ENCODE measurements around the gene RBBP8. TPM values are rescaled to one million over a fixed set of nuclear protein-coding genes. Genes with fewer than 3 reads are reported as not detected.

Gene RBBP8
- total RNA-seq, 3 donors from 2014 or later, result 18.5 to 21.4 (median 20.1) TPM

DNA sequence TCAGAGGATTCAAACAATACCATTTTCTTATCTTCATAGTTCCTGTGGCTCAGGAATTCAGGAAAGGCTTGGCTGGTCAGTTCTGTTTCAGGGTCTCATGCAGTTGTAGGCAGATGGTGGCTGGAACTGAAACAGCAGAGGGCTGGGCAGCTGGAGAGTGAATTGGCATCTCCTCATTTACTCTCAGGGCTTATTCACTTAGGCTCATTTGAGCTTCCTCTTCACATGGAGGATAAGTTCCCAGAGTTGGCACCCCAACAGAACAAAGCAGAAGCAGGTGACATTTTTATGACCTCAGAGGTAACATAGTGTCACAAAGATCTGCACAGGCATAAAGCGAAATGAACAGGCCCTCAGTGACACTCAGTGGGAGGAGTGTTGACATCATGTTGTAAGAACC lies 66.1 kb downstream of the RBBP8 start:
- Histone ChIP-seq H3K4me3 (no peak overlapping the region), H3K9me3 (no peaks in the 10 kb centered on the region), H3K36me3 (ENCODE audit: low read depth) (no peaks in the 10 kb centered on the region), H3K4me1 (ENCODE audit: low read depth) (no peaks in the 10 kb centered on the region)
- no peak for TF ChIP-seq CTCF (IDR thresholded peaks at IDR 0.05)
- peak; percentile 44 for ATAC-seq
- no peak for DNase-seq
- intact Hi-C loops (cut with DNase I, micrococcal nuclease), result no loop called here

GRCh38 chr18:22999647-23000046 lies 66.5 kb downstream of the RBBP8 start:
- DNase-seq (no peak), ATAC-seq (no peak)
- Histone ChIP-seq H3K36me3 (ENCODE audit: low read depth) (no peaks in the 10 kb centered on the region), H3K9me3 (no peaks in the 10 kb centered on the region), H3K4me3 (no peak overlapping the region), H3K4me1 (ENCODE audit: low read depth) (no peaks in the 10 kb centered on the region)
- no peak for TF ChIP-seq CTCF (IDR thresholded peaks at IDR 0.05)
- intact Hi-C loops (cut with DNase I, micrococcal nuclease), result no loop called here

GRCh38 chr18:23003289-23003688 lies 70.2 kb downstream of the RBBP8 start:
- H3K4me1 ChIP-seq (ENCODE audit: low read depth), result no peaks in the 10 kb centered on the region
- DNase-seq (no peak), ATAC-seq (no peak)
- H3K4me3 ChIP-seq, result no peak overlapping the region
- TF ChIP-seq CTCF (IDR thresholded peaks at IDR 0.05), result no peak
- intact Hi-C loops (cut with DNase I, micrococcal nuclease), result no loop called here
- H3K36me3 ChIP-seq (ENCODE audit: low read depth), result no peaks in the 10 kb centered on the region
- no peaks in the 10 kb centered on the region for H3K9me3 ChIP-seq

- ATAC-seq (no peak), DNase-seq (no peak)
- no peak overlapping the region for H3K4me3 ChIP-seq
- H3K9me3 ChIP-seq, result no peaks in the 10 kb centered on the region
- no peaks in the 10 kb centered on the region for H3K36me3 ChIP-seq (ENCODE audit: low read depth)
- H3K4me1 ChIP-seq (ENCODE audit: low read depth), result no peaks in the 10 kb centered on the region
- TF ChIP-seq CTCF (IDR thresholded peaks at IDR 0.05), result no peak
- intact Hi-C loops (cut with DNase I, micrococcal nuclease), result no loop called here
These were observed 79.1 kb downstream of the RBBP8 start for GRCh38 chr18:23012249-23012648.

DNA sequence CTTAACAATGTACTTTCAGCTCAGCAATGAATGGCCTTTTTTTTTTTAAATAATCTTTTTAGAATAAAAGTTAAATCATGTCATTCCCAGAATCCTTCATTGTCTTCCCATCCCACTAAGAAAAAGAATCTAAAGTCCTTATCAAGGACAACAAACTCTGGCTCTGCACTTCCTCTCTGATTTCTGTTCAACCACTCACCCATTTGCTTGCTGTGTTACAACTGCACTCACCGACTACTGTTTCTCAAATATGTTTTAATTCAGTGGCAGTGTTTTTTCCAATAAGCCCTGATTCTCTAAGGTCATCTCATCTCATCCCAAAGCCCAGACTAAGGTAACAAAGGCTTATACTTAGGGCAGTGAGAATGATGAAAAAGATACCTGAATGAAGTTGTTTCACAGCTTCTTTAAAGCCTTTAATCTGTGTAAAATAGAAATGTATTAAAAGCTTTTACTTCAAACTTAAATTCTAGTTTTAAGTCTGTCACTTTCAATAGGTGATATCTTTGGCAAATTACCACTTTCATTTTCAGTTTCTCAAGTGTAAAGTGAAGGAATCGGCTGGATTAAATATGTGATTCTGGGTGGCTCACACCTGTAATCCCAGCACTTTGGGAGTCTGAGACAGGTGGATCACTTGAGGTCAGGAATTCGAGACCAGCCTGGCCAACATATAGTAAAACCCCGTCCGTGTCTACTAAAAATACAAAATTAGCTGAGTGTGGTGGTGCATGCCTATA lies 87.6 kb downstream of the RBBP8 start:
- no peaks in the 10 kb centered on the region for H3K9me3 ChIP-seq
- H3K36me3 ChIP-seq (ENCODE audit: low read depth), result no peaks in the 10 kb centered on the region
- intact Hi-C loops (cut with DNase I, micrococcal nuclease), result no loop called here
- H3K4me1 ChIP-seq (ENCODE audit: low read depth), result no peaks in the 10 kb centered on the region
- DNase-seq (no peak), ATAC-seq (peak; percentile 40)
- H3K4me3 ChIP-seq, result no peak overlapping the region
- no peak for TF ChIP-seq CTCF (IDR thresholded peaks at IDR 0.05)

Measured in mucosa of descending colon (tissue), 3 donors.